Gastrocnemius medialis (tissue), 4 donors: ENCODE data around the gene DDX11. TPM values are rescaled to one million over a fixed set of nuclear protein-coding genes. Genes with fewer than 3 reads are reported as not detected.
"Not testable (repeated sequence)": the region's sequence is repeated elsewhere in the genome, so short reads cannot be mapped to it uniquely, and the experiment has no call there.

Source experiments
- ATAC-seq, 2 donors: fragments of 150-250 bp; one replicate each; pipeline ENCODE4 v1.9.1; 2016
- DNase-seq, 2 donors: peaks; one replicate each; pipeline ENCODE4 v3.0.0-alpha.2; 2019
- H3K27ac ChIP-seq, 4 donors: fragments of 200-600 bp; sonication (generic); 1 replicate in 1 of 4; 2 replicates in 3 of 4; pipeline ENCODE4 v1.5.1; 2016 to 2018; ENCODE audit warnings: mild to moderate bottlenecking in 2 of 4, moderate library complexity in 1 of 4
- H3K27me3 ChIP-seq, 3 donors: fragments of 200-600 bp; sonication (generic) in 2 of 3; 1 replicate in 1 of 3; 2 replicates in 2 of 3; pipeline versions ENCODE4 v1.5.1 to v1.6.0; 2016 to 2019; ENCODE audit warnings: mild to moderate bottlenecking in 1 of 3, moderate library complexity in 1 of 3
- H3K36me3 ChIP-seq, 2 donors: fragments of 200-600 bp; sonication (generic) in 1 of 2; one replicate each; pipeline ENCODE4 v1.5.1; 2017 to 2018
- H3K4me1 ChIP-seq, 2 donors: fragments of 200-600 bp; sonication (generic) in 1 of 2; one replicate each; pipeline ENCODE4 v1.5.1; 2016 to 2017; ENCODE audit warnings: mild to moderate bottlenecking in 2 of 2
- H3K4me3 ChIP-seq, 4 donors: fragments of 200-600 bp; sonication (generic) in 3 of 4; 1 replicate in 1 of 4; 2 replicates in 3 of 4; pipeline ENCODE4 v1.5.1; 2016 to 2019; ENCODE audit warnings: mild to moderate bottlenecking in 2 of 4
- H3K9me3 ChIP-seq, 3 donors: fragments of 200-600 bp; sonication (generic) in 2 of 3; 1 replicate in 1 of 3; 2 replicates in 2 of 3; pipeline ENCODE4 v1.5.1; 2016 to 2019
- in situ Hi-C, 4 donors: fragments of 200-750 bp; cut with MboI; loops; one replicate each; pipeline versions ENCODE4 v1.15.0 to v1.8.0; 2017; ENCODE audit warnings: low sequenced_read_pairs in 4 of 4
- intact Hi-C: fragments of 100-400 bp; cut with DNase I; formaldehyde crosslinking; loops from one replicate; pipeline ENCODE4 v1.15.1; 2023; ENCODE audit warnings: low total_unique reads
- total RNA-seq, 4 donors: library from RNA; depleted of rRNA; stranded (reverse); fragments of >200 nt; gene quantifications; one replicate each; pipeline versions ENCODE4 v1.1.0 to v1.2.3, GENCODE V29; 2016
- TF ChIP-seq, protein P1 (sequence below), 5 experiments: fragments of 450-650 bp in 3 of 5; fragments of 200-600 bp in 2 of 5; sonication (generic) in 2 of 5; IDR thresholded peaks in 4 of 5; conservative IDR thresholded peaks in 1 of 5; 1 replicate in 4 of 5; 2 replicates in 1 of 5; pipeline ENCODE4 v1.5.1; 2016 to 2019; ENCODE audit warnings: antibody characterized with exemption in 5 of 5, mild to moderate bottlenecking in 3 of 5, moderate library complexity in 3 of 5

Gene DDX11
- total RNA-seq, 4 donors from 2014 or later = 5.1 to 29.8 (median 13.3) TPM

DNA sequence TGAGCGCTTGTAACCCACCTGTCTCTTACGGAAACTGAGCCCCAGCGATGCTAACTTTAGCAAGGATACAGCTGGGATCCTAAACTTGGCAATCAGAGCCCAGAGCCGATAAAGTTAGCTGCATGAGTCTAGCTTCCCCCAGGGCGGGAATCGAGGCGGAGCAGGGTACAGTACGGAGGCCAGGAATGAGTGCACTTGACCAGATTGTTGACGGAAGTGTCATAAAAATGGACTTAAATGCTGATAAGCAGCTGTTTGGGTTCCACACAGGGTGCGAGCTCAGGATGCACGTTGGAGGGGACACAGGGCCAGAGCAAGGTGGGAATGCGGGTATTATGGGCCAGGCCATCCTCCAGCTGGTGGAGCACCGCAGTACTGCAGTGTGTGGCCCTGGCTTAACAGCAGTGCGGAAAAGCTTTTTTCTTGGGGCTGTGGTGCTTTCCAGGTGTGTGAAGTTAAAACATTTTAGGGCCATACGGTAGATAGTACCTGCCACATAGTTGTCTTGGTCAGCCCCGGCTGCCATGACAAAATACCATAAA is 744 bp downstream of the DDX11 start:
- intact Hi-C loops = loop anchor here (10.0 kb wide), 1 partner anchor 380 kb away; the partner anchor contains the start of gene IPO8

DNA sequence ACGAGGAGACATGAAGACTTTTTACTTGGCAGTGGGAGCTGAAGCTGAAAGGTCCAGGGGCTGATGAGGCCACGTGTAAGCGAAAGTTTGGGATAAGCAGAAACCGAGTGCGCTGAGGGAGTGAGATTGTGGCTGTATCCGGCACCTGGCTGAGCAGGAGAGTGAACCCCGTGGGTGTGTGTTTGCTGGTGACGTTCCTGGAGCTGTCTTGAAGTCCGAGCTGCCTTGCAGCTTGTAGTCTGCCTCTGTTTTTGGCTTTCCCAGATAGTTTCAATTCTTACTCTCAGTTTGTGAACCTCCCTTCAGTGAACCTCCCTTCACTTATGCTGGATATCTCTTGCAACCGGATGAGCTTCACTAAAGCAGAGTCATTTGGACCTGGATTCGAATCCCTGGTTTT is 2.5 kb downstream of the DDX11 start:
- H3K36me3 ChIP-seq, H3K4me3 ChIP-seq, H3K27me3 ChIP-seq, in situ Hi-C loops, ATAC-seq, H3K9me3 ChIP-seq, DNase-seq: not testable (repeated sequence)
- Histone ChIP-seq H3K27ac (peak overlapping the region in 2 of 4 donors; percentile 68 to 97), H3K4me1 (peaks cover 5 to 24% of the 10 kb centered on the region in 2 donors)
- intact Hi-C loops = loop anchor here (10.0 kb wide), 1 partner anchor 381 kb away; the partner anchor contains the start of gene IPO8

More for the DNA sequence above, 744 bp downstream of the DDX11 start:
- DNase-seq (peak in 1 of 2 donors; percentile 25), ATAC-seq (peak; percentile 58 to 63)
- H3K36me3 ChIP-seq, H3K27me3 ChIP-seq, H3K9me3 ChIP-seq, in situ Hi-C loops: not testable (repeated sequence)
- Histone ChIP-seq H3K4me3 (peak overlapping the region; percentile 72 to 93 (median 76)), H3K27ac (peak overlapping the region; percentile 75 to 97 (median 92)), H3K4me1 (peaks cover 5 to 10% of the 10 kb centered on the region in 2 donors)
- TF ChIP-seq, protein P1, sequence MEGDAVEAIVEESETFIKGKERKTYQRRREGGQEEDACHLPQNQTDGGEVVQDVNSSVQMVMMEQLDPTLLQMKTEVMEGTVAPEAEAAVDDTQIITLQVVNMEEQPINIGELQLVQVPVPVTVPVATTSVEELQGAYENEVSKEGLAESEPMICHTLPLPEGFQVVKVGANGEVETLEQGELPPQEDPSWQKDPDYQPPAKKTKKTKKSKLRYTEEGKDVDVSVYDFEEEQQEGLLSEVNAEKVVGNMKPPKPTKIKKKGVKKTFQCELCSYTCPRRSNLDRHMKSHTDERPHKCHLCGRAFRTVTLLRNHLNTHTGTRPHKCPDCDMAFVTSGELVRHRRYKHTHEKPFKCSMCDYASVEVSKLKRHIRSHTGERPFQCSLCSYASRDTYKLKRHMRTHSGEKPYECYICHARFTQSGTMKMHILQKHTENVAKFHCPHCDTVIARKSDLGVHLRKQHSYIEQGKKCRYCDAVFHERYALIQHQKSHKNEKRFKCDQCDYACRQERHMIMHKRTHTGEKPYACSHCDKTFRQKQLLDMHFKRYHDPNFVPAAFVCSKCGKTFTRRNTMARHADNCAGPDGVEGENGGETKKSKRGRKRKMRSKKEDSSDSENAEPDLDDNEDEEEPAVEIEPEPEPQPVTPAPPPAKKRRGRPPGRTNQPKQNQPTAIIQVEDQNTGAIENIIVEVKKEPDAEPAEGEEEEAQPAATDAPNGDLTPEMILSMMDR (IDR thresholded peaks at IDR 0.05 in 4 of 5, conservative IDR thresholded peaks at IDR 0.05 in 1 of 5) = peak in 3 of 5 experiments; percentile 17 to 36 (median 32)

DNA sequence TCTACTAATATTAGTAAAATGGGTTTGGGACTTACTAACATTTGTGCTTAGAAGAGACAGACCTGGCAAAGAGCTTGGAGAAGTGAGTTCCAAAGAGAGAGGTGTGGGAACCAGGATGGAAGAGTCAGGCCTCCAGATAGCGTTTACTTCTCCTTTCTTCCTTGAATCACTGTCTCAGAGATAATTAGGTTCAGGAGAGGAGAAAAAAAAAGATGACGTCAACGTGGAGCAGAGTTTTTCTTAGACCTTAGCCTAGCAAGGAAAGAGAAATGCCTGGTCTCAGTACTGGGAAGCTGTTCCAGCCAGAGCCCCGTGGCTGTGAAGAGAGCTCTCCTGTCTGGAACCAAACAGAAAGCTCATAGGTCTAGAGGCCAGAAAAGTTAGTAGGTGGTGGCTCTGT is 3.4 kb downstream of the DDX11 start:
- H3K9me3 ChIP-seq, H3K4me3 ChIP-seq, in situ Hi-C loops, ATAC-seq, H3K36me3 ChIP-seq, DNase-seq, H3K27me3 ChIP-seq: not testable (repeated sequence)
- intact Hi-C loops = loop anchor here (10.0 kb wide), 1 partner anchor 382 kb away; the partner anchor contains the start of gene IPO8
- Histone ChIP-seq H3K4me1 (peaks cover 5 to 24% of the 10 kb centered on the region in 2 donors), H3K27ac (peak overlapping the region in 1 of 4 donors; percentile 79)

DNA sequence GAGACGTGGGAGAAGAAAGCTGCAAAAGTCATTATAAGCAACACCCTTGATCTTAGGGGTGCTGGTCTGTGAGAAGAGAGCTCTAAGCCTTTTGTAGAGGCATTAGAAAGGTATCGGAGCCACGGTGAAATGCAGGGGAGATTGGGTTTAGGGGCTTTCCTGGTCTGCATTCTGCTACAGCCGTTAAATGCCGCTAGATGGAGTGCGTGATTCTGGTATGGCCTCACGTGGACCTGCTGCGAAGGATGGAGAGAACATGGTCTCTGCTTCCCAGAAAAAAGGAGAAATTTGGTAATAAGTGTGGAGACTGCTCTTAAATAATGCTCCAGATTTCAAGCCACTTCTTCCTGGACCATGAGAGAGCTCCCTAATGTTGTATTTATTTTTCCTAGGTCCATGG is 4.3 kb downstream of the DDX11 start:
- H3K4me3 ChIP-seq, H3K9me3 ChIP-seq, H3K36me3 ChIP-seq, DNase-seq, ATAC-seq, H3K27me3 ChIP-seq, in situ Hi-C loops: not testable (repeated sequence)
- H3K4me1 ChIP-seq = peaks cover 5 to 24% of the 10 kb centered on the region in 2 donors
- intact Hi-C loops = loop anchor here (10.0 kb wide), 1 partner anchor 383 kb away; the partner anchor contains the start of gene IPO8
- H3K27ac ChIP-seq = peak overlapping the region; percentile 53 to 79 (median 72)

DNA sequence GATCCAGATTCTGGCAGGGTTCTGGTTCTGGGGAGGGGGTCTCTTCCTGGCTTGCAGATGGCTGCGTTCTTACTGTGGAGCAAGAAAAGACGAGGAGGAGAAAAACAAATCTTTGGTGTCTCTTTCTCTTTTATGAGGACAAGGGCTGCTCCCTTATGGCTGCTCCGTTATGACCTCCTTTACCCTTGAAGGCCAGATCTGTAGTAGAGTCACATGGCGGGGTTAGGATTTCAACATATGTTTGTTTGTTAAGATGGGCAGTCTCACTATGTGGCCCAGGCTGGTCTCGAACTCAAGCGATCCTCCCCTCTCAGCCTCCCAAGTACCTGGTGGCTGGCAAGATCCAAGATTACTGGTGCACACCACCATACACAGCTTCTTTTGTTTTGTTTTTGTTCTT is 5.8 kb downstream of the DDX11 start:
- ATAC-seq (peak; percentile 54 to 77), DNase-seq (peak in 1 of 2 donors; percentile 37)
- peaks cover 4 to 22% of the 10 kb centered on the region in 2 donors for H3K4me1 ChIP-seq
- H3K36me3 ChIP-seq, H3K27me3 ChIP-seq, in situ Hi-C loops, H3K4me3 ChIP-seq, H3K9me3 ChIP-seq: not testable (repeated sequence)
- H3K27ac ChIP-seq = peak overlapping the region in 2 of 4 donors; percentile 66 to 79
- intact Hi-C loops = loop anchor here (10.0 kb wide), 1 partner anchor 385 kb away; the partner anchor contains the start of gene IPO8

DNA sequence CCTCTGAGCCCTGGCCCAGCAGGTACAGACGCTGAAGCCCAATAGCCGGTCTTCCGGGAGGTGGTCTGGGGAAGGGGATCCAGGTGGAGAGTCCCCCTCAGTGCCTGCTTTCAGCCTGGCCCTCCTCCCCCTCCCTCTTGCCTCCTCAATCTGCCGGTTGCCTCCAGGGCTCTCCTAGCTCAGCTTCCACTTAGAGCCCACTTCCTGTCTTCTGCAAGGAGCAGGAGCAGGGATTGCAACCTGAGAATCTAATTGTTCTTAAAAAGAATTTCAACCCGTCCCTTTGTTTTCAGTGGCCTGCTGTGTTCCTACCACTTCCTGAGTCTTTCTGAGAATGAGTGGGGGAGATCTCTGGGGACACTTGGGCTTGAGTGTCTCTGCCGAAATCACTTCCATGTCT is 6.6 kb downstream of the DDX11 start:
- in situ Hi-C loops, H3K36me3 ChIP-seq, DNase-seq, ATAC-seq, H3K9me3 ChIP-seq, H3K27me3 ChIP-seq, intact Hi-C loops, H3K4me3 ChIP-seq: not testable (repeated sequence)
- Histone ChIP-seq H3K4me1 (peaks cover 0 to 18% of the 10 kb centered on the region in 2 donors), H3K27ac (peak overlapping the region in 3 of 4 donors; percentile 45 to 79 (median 66))

DNA sequence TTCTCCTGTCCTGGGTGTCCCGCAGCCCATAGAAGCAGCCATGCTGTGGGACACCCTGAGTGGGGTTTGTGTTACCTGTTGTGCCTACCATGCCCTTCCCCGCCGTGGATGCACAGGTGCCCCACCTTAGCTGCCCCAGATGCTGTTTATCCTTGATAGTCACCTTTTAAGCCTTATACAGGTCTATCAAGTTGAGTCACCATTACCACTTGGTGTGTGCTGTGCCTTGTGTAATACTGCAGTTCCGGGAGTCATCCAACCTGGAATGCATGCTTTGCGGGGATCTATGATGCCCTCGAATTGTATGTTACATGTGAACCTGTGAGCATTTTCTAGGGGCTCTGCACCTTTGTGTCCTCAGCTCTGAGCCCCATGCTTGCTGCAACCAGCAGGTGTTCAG is 7.6 kb downstream of the DDX11 start:
- H3K4me1 ChIP-seq = peaks cover 0 to 16% of the 10 kb centered on the region in 2 donors
- ATAC-seq, H3K36me3 ChIP-seq, H3K27me3 ChIP-seq, DNase-seq, H3K9me3 ChIP-seq, in situ Hi-C loops, intact Hi-C loops, H3K4me3 ChIP-seq: not testable (repeated sequence)
- H3K27ac ChIP-seq = peak overlapping the region in 1 of 4 donors; percentile 79

DNA sequence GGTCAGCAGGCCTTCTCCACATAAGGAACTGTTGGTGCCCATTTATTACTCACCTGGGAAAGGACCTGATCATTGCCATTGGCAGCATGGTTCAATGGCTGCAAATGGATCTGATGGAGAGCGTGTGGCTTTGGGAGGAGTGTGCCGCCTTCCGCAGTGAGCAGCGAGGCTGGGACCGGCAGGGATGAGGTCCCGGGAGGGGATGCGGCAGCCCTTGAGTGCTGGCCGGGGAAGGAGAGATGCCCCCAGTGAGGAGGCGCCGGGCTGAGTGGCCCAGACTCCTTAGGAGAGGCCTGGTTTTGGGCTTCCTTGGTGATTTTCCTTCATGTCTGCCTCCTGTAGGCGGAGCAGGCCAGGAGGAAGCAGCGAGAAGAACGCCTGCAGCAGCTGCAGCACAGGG is 10.6 kb downstream of the DDX11 start:
- H3K27me3 ChIP-seq, H3K4me3 ChIP-seq, ATAC-seq, H3K36me3 ChIP-seq, in situ Hi-C loops, H3K9me3 ChIP-seq, DNase-seq, intact Hi-C loops: not testable (repeated sequence)
- Histone ChIP-seq H3K27ac (peak overlapping the region in 1 of 4 donors; percentile 63), H3K4me1 (peaks cover 0 to 15% of the 10 kb centered on the region in 2 donors)

DNA sequence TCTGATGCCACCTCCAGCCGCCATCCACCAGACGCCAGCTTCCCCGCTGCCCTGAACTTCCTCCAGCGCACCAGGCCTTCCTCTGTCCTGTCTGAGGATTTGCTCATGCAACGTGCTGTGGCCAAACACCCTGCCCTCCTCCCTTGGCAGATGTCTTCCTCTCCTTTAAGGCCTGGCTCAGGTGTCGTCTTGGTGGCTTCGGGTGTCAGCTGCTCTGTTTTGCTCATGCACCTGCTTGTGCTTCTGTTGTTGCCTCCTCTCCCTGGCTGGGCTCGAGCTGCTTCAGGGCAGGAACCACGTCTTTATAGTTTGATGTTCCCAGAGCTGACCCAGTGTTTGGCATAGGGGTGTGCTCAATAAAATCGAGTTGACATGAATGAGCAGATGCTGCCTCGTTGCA is 12.4 kb downstream of the DDX11 start:
- ATAC-seq (peak; percentile 86 to 87), DNase-seq (peak in 1 of 2 donors; percentile 67)
- H3K36me3 ChIP-seq, in situ Hi-C loops, H3K4me1 ChIP-seq, H3K4me3 ChIP-seq, intact Hi-C loops, H3K9me3 ChIP-seq, H3K27me3 ChIP-seq: not testable (repeated sequence)
- peak overlapping the region in 3 of 4 donors; percentile 44 to 74 (median 63) for H3K27ac ChIP-seq

DNA sequence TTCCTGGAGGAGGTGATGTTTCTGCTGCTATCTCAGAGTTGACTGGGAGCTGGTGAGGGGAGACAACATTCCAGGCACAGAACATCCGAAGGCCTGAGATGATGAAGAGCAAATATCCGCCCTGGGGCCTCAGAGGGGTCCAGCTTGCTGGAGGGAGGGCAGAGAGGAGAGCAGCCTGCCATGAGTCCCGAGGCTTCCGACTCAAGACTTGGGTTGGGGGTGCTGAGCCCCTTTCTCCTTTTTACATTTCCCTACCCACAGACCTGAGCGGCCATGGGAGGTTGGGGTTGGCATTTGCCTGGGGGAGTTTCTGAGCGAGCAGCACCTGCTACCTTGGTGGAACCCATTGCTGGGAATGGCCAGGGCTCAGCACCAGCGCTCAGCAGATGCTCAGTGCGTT is 13.8 kb downstream of the DDX11 start:
- H3K36me3 ChIP-seq, H3K9me3 ChIP-seq, ATAC-seq, DNase-seq, H3K27ac ChIP-seq, in situ Hi-C loops, intact Hi-C loops, H3K4me1 ChIP-seq, H3K4me3 ChIP-seq, H3K27me3 ChIP-seq: not testable (repeated sequence)

DNA sequence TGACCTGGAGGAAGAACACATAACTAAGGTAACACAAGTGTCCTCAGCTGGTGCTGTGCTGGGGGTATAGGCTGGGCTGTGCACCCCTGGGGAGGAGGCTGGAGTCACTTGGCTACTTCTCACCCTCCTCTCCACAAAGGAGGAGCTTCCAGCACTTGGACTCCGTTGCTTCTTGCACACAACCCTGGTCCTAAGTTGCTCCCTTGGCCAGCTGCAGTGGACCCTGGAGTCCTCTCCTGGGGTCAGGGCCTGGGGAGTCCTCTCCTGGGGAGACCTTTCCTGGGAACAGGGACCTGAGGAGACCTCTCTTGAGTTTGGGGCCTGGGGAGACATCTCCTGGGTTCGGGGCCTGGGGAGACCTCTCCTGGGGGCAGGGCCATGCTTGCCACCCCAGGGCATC is 14.3 kb downstream of the DDX11 start:
- H3K4me1 ChIP-seq, in situ Hi-C loops, ATAC-seq, DNase-seq, H3K36me3 ChIP-seq, H3K4me3 ChIP-seq, H3K27ac ChIP-seq, intact Hi-C loops, H3K27me3 ChIP-seq, H3K9me3 ChIP-seq: not testable (repeated sequence)
